NCI-H1105 (cell line): Measurements from ENCODE around the gene GATM.
"Not testable (repeated sequence)": the region's sequence is repeated elsewhere in the genome, so short reads cannot be mapped to it uniquely, and the experiment has no call there.

Experiments
- DNase-seq: peaks from one replicate; lab custom pipeline; 2025; lab: John Stamatoyannopoulos, UW

GATM gene

DNA sequence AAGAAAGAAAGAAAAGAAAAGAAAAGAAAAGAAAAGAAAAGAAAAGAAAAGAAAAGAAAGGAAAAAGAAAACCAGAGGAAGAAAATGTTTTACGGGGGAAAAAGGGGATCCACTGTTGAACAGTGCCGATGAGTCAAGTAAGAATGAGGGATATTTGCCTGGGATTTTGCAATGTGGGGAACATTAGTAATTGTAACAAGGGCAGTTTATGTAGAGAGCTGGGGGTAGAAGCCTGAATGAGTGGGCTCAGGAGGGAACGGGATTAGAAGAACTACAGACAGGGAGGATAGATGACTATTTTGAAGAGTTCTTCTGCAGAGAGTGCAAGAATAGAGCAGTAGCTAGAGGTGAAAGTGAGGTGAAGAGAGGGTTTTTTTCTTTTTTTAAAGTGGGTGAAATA lies 28.7 kb downstream of the GATM start:
- no peak for DNase-seq

DNA sequence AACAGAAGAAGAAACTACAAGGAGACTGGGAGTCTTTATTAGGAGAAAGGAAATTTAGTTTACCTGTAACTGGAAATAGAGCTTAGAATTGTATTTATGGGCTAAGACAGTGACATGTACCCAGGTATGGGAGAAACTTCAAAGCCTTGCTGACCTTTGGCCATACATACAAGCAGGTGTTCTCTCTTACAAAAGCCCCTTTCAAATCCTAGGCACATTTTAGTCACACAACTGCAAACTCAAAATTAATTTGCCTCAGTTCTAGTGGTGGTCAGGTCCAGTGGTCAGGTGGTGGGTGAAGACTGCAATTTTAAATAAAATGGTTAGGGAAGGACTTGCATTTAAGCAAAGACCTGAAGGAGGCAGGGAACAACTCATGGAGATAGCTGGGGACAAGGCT lies 30.4 kb downstream of the GATM start:
- DNase-seq, result no peak

DNA sequence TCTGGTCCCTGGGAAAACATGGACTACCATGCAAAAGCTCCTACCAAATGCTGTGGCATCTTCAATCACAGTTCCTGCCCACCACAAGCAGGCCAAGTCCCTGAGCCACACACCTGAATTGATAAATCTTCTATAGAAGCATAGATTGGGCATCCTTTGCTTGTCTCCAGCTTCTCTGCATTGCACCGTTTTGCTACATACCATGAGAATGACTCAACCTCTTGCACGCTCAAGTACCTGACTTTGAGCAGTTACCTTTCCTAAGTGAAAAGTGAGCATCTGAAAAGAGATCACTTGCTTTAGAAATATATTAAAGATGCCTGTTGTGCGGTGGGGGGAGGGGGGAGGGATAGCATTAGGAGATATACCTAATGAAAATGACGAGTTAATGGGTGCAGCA lies 31.3 kb downstream of the GATM start:
- DNase-seq, result no peak

DNA sequence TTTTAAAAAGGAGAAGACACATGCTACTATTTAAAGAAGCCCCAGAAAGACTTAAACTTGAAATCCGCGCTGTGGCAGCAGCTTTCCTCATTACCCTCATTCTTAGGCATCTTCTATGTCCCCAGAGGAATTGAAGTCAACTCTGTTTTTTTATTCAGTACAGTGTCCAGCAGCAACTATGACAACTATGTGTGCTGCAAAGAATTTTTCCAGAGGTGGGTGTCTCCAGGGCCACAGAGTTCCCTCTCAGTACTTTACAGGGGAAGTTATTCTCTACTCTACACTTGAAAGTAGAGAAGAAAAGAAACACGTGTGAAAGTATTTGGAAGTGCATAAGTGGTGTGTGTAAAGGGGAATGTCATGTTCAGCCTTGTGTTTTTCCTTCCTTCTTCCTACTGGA lies 32.0 kb downstream of the GATM start:
- no peak for DNase-seq

DNA sequence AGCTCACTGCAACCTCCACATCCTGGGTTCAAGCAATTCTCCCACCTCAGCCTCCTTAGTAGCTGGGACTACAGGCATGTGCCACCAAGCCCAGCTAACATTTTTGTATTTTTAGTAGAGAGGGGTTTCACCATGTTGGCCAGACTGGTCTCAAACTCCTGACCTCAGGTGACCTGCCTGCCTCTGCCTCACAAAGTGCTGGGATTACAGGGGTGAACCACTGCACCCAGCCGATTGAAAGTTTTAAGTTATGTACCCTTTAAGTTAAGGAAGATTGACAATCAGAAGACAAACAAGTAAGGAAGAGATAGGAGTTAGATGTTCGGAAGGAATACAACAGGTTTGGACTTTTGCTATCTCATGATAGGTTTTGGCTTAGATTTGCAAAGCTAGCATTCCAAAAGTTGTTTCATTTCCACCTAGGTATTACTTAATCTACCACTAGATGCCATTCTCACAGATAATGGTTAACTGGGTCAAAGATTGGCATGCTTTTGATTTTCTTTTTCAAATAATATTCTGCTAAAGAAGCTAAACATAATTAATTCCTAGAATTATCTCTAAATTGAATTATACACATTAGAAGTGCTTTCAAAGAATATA lies 35.0 kb downstream of the GATM start:
- DNase-seq, result no peak

DNA sequence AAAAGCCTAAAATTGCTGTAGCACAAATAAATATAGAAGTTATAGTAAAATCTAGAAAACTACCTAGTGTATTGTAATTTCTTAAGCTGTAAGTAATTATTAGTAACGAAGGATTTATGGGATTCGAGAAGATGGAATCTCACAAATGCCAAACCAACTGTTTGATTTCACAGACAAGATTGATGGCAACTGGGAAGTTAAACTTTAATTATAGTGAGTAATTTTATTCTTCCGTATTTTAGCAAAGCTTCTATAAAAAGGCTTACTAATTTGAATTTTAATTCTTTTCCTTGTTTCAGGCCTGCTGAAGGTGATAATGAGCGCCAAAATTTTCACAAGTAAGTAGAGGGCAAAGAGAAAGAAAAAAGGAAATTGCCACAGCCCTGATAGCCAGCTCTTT lies 36.6 kb downstream of the GATM start:
- DNase-seq, result no peak

DNA sequence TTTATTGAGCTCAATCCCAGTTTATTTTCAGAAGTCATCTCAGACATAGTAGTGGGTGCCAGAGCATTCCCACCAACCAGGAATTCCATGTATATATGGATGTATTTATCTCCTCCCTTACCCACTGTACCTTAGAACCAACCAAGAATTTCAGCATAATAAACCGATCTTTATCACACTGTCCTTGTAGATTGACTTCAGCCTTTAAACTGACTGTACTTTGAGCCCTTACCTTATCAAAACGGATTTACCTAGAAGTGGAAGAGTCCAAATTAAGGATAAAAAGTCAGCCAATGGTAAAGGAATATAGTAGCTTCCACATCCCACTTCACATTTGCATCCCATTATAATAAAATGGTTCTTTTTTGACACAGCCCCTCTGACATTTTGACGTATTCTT lies 37.9 kb downstream of the GATM start:
- no peak for DNase-seq

DNA sequence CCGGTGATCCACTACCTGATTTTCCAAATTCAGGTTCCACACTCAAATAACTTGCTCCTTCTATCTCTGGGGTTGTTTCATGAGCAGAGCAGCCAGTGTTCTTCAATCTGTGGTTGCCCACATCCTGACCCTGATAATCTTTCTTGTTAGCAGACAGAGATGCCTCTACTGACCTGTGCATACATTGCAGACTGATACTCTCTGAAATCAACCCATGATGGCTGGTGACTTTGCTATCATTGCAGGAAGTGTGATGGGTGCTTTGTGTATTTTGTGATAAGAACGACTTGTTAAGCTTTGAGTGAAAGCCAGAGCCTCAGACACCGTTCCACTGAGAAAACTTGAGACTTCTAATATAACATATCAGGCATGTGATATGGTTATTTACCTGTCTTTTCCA lies 39.9 kb downstream of the GATM start:
- DNase-seq, result no peak

DNA sequence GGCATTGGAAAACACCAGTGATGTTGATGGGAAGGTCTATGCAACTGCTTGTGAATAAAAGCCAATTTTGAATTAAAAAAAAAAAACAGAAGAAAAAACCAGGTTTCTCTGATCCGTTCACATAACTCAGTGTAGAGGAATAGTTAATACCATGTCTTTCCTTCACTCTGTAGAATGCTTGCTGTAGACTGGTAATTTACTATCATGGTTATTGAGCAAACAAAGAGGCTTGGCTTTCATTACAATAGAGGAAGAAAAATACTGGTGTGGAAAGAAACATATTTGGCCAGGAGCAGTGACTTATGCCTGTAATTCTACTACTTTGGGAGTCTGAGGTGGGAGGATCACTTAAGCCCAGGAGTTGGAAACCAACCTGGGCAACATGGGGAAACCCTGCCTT lies 41.1 kb downstream of the GATM start:
- DNase-seq, result no peak

DNA sequence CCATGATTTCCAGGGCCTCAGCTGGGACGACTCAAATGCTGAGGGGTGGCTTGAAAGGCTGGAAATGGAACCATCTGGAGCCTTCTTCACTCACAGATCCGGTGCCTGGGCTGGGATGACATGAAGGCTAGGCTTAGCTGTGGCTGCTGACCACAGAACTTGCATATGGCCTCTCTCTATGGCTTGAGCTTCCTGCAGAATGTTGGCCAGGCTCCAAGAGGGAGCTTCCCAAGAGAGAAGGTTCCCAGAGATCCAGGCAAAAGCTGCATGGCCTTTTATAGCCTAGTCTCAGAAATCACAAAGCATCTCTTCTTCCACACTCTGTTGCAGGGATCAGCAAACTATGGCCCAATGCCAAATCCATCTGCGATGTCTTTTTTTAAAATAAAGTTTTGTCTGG lies 44.8 kb downstream of the GATM start:
- no peak for DNase-seq

DNA sequence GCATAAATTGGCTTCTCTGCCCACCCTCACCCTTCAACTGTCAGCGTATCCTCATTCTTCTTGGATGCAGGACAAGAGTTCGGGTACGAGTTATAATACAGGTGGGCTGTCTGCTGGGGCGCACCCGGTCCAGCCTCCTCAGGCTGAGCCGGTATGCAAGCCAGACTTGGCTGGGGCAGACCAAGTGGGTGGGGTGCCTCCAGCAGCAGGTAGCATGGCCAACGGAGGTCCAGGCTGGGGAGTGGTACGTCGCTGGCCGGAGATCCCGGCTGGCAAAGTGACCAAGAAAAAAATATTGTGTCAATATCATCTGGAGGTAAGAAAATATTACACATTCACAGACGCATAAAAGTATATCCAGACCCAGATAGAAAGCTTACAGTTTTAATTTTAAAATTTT lies 45.6 kb downstream of the GATM start:
- DNase-seq, result no peak

DNA sequence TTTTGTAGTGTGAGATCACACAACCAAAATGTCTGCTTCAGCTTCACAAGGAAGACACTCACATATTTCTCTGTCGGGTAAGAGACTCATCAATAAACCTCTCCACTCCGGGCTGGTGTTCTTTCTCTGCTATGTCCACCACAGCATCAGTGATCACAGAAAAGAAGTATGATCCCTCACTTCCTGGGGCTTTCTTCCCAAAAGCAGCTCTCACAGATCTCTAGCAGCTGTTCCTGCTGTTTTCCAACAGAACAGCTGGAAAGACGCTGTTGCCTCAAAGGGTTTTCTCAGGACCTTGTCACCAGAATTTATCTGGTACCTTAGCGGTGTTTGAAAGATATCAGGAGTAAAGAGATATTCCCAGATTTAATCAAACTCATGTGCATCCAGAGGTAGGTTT lies 46.4 kb downstream of the GATM start:
- DNase-seq, result no peak

DNA sequence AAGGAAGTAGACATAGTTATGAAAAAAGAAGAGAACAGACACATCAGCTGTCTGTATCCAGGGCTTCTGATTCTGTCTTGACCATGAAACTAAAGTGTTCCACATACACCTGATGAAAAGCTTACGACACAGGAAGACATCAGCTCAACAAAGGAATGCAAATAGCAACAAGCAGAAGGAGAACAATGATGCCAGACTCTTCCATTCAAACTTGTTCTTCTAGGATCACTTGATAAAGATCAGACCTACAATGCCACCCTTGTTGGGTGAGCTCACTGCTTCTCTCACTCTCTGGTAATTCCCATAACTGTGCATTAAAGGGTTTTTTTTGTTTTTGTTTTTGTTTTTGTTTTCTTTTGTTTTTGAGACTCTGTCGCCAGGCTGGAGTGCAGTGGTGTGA lies 49.7 kb downstream of the GATM start:
- no peak for DNase-seq

DNA sequence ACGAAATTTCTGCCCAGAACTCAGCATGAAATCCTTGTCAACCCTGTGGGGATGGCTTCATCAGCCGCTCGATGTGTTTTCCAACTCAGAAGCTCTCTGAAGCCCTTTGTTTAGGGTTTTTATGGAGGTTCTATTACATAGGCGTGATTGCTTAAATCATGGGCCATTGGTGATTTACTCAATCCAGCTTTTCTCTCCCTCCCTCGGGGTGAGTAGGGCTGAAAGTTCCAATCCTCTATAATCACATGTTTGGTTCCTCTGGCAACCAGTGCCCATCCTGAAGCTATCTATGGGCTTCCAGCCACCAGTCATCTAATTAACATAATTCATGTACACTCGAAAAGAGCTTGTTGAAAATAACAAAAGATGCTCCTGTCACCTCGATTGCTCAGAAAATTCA lies 51.6 kb downstream of the GATM start:
- no peak for DNase-seq

DNA sequence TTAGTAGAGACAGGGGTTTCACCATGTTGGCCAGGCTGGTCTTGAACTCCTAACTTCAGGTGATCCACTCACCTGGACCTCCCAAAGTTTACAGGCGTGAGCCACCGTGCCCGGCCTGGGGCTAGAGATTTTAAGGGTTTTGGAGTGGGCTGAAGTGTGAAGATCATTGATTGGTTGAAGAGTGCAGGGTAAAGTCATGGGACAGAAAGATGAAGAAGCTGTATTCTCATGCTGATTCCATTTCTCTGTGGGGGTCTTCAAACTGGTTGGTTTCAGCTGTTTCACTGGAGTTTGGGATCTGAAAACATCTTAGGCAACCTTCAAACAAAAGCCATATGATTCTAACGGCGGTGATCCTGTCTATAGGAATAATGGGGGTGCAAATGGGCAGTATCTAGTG lies 52.1 kb downstream of the GATM start:
- DNase-seq, result no peak

DNA sequence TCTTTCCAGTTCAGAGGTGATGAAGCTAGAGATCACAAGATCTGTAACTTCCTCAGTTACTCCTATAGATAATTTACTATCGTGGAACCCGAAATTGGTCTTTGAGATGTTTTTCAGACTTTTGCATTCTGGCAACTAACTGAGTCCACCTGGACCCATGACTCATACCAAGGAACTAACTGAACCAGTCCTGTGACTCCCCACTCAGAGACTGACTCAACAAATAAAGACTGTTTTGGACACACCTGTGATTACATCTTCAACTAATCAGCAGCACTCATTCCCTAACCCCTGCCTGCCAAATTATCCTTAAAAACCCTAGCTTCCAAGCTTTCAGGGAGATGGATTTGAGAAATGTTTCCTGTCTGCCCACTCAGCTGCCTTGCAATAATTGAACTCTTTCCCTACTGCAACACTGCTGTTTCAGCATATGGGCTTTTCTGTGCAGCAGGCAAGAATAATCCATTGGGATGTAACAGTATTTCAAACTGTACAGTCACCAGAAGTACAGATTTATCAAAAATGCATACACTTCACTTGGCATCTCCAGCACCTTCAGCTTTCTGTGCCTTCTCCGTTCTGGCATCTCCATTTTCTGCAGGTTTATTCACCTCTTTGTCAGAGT lies 57.7 kb downstream of the GATM start:
- no peak for DNase-seq

DNA sequence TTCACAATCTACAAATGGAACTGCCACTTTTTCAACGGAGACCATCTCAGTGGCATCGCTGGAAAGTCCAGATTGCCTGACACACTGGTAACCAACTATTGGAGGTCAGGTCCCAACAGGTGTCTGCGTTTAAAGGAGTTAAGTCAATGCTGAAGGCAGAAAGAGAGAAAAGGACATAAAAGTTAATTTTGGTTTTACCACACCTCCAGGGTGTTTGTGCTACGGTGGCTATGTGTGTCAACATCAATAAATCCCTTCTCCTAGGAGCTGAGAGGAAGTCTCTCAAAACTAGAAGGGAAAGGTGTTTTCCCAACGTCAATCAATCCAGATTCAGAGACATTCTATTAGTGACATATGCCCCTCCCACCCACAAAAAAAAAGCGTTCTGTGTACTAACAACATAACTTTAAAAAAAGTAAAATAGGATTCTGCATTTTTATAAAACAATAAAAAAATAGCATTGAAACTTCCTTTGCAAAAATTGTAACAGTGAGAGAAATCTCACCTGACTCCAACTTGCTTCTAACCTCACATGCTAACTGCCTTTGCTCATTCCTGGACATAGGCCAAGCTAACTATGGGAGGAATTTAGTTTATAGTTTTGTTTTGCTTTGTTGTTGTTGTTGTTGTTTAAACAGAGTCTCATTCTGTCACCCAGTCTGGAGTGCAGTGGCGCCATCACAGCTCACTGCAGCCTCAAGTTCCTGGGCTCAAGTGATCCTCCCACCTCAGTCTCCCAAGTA lies 58.7 kb downstream of the GATM start:
- DNase-seq, result no peak

DNA sequence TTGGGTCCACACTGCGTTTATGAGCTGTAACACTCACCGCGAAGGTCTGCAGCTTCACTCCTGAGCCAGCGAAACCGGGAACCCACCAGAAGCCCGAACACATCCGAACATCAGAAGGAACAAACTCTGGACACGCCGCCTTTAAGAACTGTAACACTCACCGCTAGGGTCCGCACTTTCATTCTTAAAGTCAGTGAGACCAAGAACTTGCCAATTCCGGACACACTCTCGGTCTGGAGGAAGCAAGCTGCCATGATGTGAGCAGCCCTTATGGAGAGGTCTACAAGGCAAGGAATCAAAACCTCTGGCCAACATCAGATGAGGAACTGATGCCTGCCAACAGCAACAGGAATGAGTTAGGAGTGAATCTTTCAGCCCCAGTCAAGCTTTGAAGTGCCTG lies 63.4 kb downstream of the GATM start:
- no peak for DNase-seq

DNA sequence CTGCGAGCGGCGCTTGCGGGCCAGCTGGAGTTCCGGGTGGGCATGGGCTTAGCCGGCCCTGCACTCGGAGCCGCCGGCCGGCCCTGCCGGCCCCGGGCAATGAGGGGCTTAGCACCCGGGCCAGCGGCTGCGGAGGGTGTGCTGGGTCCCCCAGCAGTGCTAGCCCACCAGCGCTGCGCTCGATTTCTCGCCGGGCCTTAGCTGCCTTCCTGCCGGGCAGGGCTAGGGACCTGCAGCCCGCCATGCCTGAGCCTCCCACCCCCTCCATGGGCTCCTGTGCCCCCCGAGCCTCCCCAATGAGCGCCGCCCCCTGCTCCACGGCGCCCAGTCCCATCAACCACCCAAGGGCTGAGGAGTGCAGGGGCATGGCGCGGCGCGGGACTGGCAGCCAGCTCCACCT lies 64.2 kb downstream of the GATM start:
- DNase-seq, result not testable (repeated sequence)
